OCI-LY1 (cell line): ENCODE measurements around the gene CACNA1H.
"Not testable (repeated sequence)": the region's sequence is repeated elsewhere in the genome, so short reads cannot be mapped to it uniquely, and the experiment has no call there.

Experiments used
- EZH2 ChIP-seq: fragments of 200-600 bp; sonication (generic), shearing (Covaris generic); IDR thresholded peaks from 2 replicates; pipeline ENCODE4 v1.8.0; 2017; ENCODE audit warnings: borderline replicate concordance, mixed run types, mild to moderate bottlenecking, antibody characterized with exemption, low read length, moderate library complexity, mixed read lengths
- TF ChIP-seq, protein P1 (sequence below): fragments of 200-600 bp; sonication (generic), shearing (Covaris generic); IDR thresholded peaks from 2 replicates; pipeline ENCODE4 v1.5.1; 2017; ENCODE audit warnings: mild to moderate bottlenecking, antibody characterized with exemption, low read length, moderate library complexity, mixed read lengths

DNA sequence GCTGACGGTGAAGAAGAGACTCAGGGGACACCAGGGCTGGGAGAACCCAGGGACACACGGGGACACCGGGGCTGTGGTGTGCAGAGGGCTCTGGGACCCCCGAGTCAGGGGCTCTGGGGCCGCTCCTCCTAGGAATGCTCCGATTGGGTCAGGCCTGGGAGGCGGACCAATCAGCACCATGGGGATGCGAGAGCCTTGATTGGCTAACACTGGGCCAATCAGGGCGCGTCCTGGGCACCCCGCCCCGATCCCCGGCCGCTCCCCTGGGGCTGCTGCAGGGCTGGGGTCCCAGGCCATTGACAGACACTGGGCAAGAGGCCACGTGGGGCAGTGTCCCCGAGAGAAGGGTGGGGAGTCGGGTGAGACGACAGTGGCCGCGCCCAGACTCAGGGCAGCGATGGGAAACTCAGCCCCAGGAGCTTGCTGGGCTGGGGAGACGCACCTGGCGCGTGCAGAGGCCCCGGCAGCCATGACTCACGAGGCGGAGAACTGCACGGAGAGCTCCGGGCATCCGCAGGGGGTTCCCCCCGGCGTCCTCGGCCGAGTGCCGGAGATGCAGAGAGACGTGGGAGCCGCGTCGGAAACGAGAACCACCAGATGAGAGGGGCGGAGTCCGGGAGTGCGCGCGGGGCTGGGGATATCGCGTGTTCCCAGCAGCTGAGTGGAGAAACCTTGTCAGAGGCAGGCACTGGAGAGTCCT, 79.3 kb downstream of the CACNA1H start:
- TF ChIP-seq EZH2: not testable (repeated sequence)
- TF ChIP-seq, protein P1, sequence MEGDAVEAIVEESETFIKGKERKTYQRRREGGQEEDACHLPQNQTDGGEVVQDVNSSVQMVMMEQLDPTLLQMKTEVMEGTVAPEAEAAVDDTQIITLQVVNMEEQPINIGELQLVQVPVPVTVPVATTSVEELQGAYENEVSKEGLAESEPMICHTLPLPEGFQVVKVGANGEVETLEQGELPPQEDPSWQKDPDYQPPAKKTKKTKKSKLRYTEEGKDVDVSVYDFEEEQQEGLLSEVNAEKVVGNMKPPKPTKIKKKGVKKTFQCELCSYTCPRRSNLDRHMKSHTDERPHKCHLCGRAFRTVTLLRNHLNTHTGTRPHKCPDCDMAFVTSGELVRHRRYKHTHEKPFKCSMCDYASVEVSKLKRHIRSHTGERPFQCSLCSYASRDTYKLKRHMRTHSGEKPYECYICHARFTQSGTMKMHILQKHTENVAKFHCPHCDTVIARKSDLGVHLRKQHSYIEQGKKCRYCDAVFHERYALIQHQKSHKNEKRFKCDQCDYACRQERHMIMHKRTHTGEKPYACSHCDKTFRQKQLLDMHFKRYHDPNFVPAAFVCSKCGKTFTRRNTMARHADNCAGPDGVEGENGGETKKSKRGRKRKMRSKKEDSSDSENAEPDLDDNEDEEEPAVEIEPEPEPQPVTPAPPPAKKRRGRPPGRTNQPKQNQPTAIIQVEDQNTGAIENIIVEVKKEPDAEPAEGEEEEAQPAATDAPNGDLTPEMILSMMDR: not testable (repeated sequence)
